TTC549 (cell line): ENCODE results near the gene CALR3.
"Not testable (repeated sequence)": the region's sequence is repeated elsewhere in the genome, so short reads cannot be mapped to it uniquely, and the experiment has no call there.

Source experiments
- FAIRE-seq: peaks from 2 replicates; lab custom pipeline; 2012; peaks lifted over from hg19 to GRCh38; lab: Jason Lieb, UNC

CALR3 gene

DNA sequence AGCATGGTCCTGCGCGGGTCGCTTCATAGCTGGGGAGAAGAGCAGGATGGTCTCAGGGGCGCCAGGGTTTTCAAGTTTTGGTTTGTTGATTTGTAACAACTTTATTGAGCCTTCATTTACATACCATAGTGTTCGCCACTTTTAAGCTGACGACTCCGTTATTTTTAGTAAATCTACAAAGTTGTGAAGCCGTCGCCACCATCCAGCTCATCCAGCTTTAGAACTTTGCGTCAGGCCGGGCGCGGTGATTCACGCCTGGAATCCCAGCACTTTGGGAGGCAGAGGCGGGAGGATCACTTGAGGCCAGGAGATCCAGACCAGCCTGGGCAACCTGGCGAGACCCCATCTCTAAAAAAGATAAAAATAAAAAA is 631 bp upstream of the CALR3 start:
- FAIRE-seq: no peak

GRCh38 chr19:16486476-16486875 is 9.5 kb downstream of the CALR3 start:
- not testable (repeated sequence) for FAIRE-seq

- FAIRE-seq: no peak
These were observed 13.2 kb downstream of the CALR3 start for GRCh38 chr19:16482745-16483144.

DNA sequence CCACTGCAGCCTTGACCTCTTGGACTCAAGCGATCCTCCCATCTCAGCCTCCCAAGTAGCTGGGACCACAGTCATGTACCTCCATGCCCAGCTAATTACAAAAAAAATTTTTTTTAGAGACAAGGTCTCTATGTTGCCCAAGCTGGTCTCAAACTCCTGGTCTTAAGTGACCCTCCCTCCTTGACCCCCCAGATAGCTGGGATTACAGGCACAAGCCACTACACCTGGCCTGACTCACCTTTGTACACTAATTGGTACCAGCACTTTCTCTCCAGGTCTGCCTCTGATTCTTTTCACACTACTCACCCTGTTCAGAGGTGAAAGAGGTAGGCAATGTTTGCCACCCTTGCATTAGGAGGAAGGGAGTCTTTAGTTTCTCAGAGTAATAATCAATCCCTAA is 18.7 kb downstream of the CALR3 start:
- no peak for FAIRE-seq

- FAIRE-seq: no peak
These were observed 19.6 kb downstream of the CALR3 start for GRCh38 chr19:16476401-16476800.

GRCh38 chr19:16473875-16474392 is 22.0 kb downstream of the CALR3 start:
- FAIRE-seq: no peak

GRCh38 chr19:16472992-16473391 is 23.0 kb downstream of the CALR3 start:
- no peak for FAIRE-seq

DNA sequence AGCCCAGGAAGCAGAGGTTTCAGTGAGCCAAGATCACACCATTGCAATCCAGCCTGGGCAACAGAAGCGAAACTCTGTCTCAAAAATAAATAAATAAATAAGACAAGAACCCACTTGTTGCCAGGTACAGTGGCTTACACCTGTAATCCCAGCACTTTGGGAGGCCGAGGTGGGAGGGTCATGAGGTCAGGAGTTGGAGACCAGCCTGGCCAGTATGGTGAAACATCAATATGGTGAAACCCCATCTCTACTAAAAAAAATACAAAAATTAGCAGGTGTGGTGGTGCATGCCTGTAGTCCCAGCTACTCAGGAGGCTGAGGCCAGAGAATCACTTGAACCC is 23.4 kb downstream of the CALR3 start:
- FAIRE-seq: not testable (repeated sequence)

DNA sequence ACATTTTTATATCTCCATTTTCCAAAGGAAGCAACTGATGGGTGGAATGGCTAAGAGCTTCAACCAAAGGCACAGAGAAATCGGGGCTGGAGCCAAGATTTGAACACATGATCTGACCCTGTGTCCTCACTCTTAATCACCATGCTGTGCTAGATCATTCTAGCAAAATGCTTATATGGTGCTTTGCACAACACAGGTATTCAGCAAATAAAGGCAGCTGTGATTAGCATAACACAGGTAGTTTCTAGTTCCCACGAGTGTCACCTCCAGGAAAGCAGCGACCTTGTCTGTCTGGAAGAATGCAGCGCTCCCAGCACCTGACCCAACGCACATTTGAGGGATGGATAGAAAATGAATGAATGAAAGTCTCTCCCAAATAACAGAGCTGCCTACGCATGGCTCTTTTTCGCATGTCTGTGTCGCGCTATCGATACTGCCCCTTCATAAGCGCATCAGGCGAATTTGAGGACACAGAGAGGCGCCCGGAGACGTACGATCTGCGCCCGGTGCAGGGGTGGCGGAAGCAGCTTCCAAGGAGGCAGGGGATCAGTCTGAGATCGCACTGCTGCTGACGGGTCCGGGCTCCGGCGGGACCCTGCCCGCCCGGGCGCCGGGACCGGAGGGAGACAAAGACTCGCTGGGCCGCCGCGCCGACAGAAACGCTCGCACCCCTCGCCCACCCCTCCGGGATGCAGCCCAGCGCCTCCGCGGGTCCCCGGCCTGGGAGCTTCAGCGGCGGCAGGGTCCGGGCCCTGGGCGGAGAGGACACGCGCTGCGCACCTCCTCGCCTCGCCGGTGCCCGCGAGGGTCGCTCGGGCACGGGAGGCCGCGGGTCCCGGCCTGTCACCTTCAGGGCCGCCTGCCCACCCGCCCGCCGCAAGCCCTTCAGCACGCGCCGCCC is 24.8 kb downstream of the CALR3 start:
- no peak for FAIRE-seq

DNA sequence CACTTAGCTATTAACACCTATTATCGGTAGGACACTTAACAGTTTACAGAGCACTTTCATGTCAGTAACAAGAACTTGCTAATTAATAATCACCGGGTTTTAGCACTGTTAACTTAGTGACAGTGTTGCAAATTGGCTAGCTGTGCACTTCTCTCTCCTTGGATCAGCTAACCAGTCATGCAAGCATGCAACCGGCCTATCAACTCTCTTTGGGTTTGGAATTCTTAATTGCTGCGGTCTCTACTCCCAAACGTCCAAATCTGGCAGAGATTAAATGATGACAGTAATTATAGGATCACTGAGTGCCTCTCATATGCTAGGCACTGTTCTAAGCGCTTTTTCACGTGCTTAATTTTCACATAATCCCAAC is 25.4 kb downstream of the CALR3 start:
- no peak for FAIRE-seq

GRCh38 chr19:16467581-16467980 is 28.4 kb downstream of the CALR3 start:
- FAIRE-seq: no peak

GRCh38 chr19:16466802-16467427 is 29.1 kb downstream of the CALR3 start:
- not testable (repeated sequence) for FAIRE-seq

DNA sequence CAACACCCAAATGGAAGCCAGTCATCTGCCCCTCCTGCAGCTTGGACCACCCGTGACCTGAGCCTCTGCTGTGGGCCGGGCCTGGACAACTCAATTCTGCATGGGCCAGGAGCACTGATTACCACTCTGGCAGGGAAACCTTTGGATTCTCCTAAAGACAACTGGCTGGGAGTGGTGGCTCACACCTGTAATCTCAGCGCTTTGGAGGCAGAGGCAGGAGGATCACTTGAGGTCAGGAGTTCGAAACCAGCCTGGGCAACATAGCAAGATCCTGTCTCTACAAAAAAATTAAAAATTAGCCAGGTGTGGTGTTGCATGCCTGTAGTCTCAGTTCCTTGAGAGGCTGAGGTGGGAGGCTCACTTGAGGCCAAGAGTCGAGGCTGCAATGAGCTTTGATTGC is 30.7 kb downstream of the CALR3 start:
- no peak for FAIRE-seq

DNA sequence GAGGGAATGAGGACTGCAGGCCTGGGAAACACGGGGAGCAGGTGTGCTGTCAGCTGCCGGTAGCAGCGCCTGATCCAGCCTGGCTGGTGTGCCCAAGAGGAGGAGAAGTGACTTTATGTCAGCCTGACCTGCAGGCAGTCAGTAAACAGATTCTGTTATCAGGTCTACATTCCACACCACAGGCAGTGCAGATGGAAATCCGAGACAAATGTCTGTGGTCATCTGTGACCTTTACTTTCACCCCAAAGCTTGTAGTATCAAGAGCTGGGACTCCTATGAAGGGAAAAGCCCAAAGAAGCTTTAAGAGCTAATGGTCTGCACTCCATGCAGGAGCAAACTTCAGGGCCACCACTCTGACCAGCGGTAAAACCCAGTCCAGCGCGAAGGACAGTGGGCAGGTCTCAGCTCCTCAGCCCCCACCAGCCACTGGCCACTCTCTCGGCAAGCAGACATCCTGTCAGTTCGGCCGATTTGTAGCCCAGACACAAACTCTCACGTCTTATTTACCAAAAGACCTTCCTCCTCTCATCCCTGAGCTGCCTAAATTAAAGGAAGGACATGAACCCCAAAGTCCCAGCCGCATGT is 31.9 kb downstream of the CALR3 start:
- no peak for FAIRE-seq

DNA sequence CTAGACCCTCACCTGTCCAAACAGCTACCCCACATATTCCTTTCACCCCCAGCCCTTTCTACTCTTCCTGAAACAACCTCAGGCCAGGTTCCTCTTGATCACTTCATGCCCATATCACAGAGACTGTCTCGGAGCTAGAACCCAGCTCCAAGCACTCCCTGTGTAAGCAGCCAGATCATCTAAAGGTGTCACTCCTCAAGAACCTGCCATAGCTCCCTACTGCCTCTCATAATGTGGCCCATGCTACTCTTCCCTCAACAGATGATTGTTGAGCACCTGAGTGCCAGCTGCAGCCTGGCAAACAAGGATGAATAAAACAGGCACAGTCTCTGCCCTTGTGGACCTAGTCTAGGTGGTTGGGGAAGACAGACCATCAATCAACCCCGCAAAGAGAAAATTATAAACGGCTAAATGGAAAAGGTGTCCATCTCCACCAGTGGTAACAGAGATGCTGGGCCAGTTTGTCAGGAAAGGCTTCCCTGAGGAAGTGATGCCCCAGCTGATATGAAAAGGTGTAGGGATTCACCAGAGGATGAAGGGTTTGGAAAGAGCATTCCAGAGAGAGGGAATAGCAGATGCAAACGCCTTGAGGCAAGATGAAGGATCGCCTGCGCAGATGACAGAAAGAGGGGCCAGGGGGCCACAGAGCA is 32.5 kb downstream of the CALR3 start:
- no peak for FAIRE-seq

- FAIRE-seq: no peak
These were observed 33.2 kb downstream of the CALR3 start for GRCh38 chr19:16462757-16463250.

DNA sequence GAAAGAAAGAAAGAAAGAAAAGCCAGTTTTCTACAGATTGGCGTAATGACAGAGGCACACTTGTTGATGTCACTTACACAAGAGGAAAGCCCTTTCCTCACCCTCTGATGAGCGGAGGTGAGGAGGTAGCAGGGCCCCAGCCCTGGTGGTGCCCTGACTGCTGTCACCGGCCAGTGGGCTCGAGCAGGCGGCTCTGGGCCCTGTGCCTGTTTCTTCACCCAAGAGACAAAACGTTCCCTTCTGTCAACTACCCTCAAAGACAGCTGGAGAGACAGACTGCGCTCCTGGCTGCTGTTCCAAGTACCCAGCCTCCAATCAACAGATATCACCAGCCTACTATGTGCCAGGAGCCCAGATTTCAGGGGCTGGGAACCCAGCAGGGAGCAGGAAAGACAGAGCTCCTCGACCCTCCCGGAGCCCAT is 34.3 kb downstream of the CALR3 start:
- FAIRE-seq: no peak

GRCh38 chr19:16460454-16460853 is 35.5 kb downstream of the CALR3 start:
- FAIRE-seq: no peak

DNA sequence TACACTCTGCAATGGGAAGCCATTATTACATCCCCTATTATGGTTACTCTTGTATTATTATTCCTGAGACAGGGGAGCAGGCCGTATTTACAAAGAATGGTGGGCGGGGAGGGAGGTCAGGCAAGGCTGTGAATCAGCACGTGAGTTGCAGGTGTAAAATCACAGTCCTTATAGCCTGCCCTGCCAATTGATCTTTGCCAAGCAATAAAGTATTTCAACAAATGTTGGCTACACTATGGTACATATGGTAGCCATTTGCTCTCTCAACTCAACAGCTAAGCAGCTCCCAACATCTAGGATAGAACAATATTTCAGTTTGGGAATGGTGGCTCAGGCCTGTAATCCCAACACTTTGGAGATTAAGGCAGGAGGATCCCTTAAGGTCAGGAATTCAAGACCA is 36.3 kb downstream of the CALR3 start:
- no peak for FAIRE-seq

DNA sequence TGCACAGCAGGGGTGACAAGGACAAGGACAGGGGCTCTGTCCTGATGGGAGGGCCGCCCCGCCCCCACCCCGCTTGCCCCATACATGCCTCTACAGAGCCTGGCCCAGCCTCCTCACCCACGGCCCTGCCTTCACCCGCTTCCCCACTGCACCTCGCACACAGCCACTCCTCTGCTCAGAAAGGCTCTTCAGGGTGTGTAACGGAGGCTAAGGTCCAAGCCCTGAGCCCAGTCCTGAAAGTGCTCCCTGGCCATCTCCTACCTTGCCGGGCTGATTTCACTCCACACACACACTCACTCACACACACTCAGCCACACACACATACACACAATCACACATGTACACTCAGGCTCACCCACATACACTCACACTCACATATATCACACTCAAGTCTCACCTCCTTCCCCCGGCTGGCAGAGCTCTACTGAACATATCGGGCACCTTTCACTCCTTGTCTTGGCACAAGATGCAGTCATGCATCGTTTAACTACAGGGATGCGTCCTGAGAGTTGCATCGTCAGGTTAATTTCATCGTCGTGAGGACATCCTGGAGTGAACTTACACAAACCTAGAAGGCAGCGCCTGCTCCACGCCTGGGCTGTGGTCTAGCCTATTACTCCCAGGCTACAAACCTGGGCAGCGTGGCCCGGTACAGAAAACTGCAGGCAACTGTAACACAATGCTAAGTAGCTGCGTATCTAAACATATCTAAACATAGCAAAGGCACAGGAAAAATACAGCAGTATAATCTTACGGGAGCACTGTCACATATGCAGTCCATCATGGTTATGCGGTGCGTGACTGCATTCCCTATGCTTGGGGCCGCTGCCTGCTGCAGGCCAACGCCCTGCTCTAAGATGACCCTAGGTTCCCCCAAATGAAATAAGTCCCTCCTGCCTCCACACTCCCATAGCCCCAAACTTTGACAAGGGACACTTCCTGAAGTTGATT is 37.3 kb downstream of the CALR3 start:
- no peak for FAIRE-seq

- FAIRE-seq: no peak
These were observed 38.0 kb downstream of the CALR3 start for GRCh38 chr19:16457954-16458331.
